ENCODE data around the gene WNK1. TPM values are rescaled to one million over a fixed set of nuclear protein-coding genes. Genes with fewer than 3 reads are reported as not detected.

WNK1 gene
- total and polyA plus RNA-seq, 2 of the 8 experiments (the other 6 are each of a cell fraction or from before 2014, with no cell fraction given) = 88.2 to 157 TPM

- no peak for TF ChIP-seq CHD7 (IDR thresholded peaks at IDR 0.05; ENCODE audit: insufficient replicate concordance, low read length)
- TF ChIP-seq CBX8 (IDR thresholded peaks at IDR 0.05; ENCODE audit: borderline replicate concordance, low read depth, low read length) = no peak
- TF ChIP-seq RAD21 (IDR thresholded peaks at IDR 0.05 in 1 of 2, conservative IDR thresholded peaks at IDR 0.05 in 1 of 2; ENCODE audit: low read depth in 2 of 2, low read length in 2 of 2) = no peak
- no peak for TF ChIP-seq SIRT6 (IDR thresholded peaks at IDR 0.05; ENCODE audit: low read length)
- no peak for TF ChIP-seq FOSL1 (IDR thresholded peaks at IDR 0.05; ENCODE audit: insufficient read depth, low read depth, low read length)
- no peak for TF ChIP-seq GTF2F1 (IDR thresholded peaks at IDR 0.05; ENCODE audit: borderline replicate concordance, low read depth, low read length)
- TF ChIP-seq BACH1 (IDR thresholded peaks at IDR 0.05; ENCODE audit: low read length) = no peak
- TF ChIP-seq E2F6 (IDR thresholded peaks at IDR 0.05) = no peak
- TF ChIP-seq CEBPB (IDR thresholded peaks at IDR 0.05; ENCODE audit: low read depth, low read length) = no peak
- TF ChIP-seq RFX5 (IDR thresholded peaks at IDR 0.05; ENCODE audit: borderline replicate concordance, low read depth, low read length) = no peak
These were observed 47.7 kb upstream of the WNK1 start (continued) for GRCh38 chr12:704516-705242.

Measured in H1 (cell line).